SU-DHL-6 (cell line): ENCODE results near the gene EML1.

Source experiments
- H2AFZ ChIP-seq: fragments of 200-600 bp; sonication (generic); 2 replicates; pipeline ENCODE4 v1.6.1; 2014; ENCODE audit warnings: low read depth, mild to moderate bottlenecking, moderate library complexity, mixed read lengths, antibody characterized with exemption, low read length; ENCODE audit not compliant: severe bottlenecking
- H3F3A ChIP-seq: fragments of 200-600 bp; shearing (Covaris generic); 2 replicates; pipeline ENCODE4 v1.6.0; 2016; ENCODE audit warnings: antibody characterized with exemption, mild to moderate bottlenecking; ENCODE audit not compliant: insufficient read depth
- H3K27ac ChIP-seq: fragments of 200-600 bp; sonication (generic); 2 replicates; pipeline ENCODE4 v1.5.1; 2016; ENCODE audit warnings: low read depth, mild to moderate bottlenecking, low read length, moderate library complexity, mixed read lengths
- H3K27me3 ChIP-seq: fragments of 200-600 bp; sonication (generic), shearing (Covaris generic); 2 replicates; pipeline ENCODE4 v1.6.0; 2014; ENCODE audit warnings: mild to moderate bottlenecking, low read length
- H3K36me3 ChIP-seq: fragments of 200-600 bp; sonication (generic); 2 replicates; pipeline ENCODE4 v1.6.1; 2014; ENCODE audit warnings: mild to moderate bottlenecking, low read length, mixed read lengths
- H3K4me2 ChIP-seq: fragments of 300-600, 200-600 bp; shearing (Covaris generic), sonication (generic); 2 replicates; pipeline ENCODE4 v1.6.0; 2014; ENCODE audit warnings: low read length, low read depth, mild to moderate bottlenecking; ENCODE audit not compliant: poor library complexity, severe bottlenecking
- H3K4me3 ChIP-seq: fragments of 200-600 bp; sonication (generic); 2 replicates; pipeline ENCODE4 v1.5.1; 2014; ENCODE audit warnings: antibody characterized with exemption, low read length, mild to moderate bottlenecking, mixed read lengths; ENCODE audit not compliant: insufficient read depth, poor library complexity, severe bottlenecking
- H3K79me2 ChIP-seq: fragments of 200-600 bp; sonication (generic); 2 replicates; pipeline ENCODE4 v1.6.1; 2014; ENCODE audit warnings: mild to moderate bottlenecking, low read length, moderate library complexity; ENCODE audit not compliant: insufficient read depth
- H3K9ac ChIP-seq: fragments of 200-600 bp; sonication (generic); 2 replicates; pipeline ENCODE4 v1.7.0; 2014; ENCODE audit warnings: mild to moderate bottlenecking, low read length
- H3K9me2 ChIP-seq: fragments of 200-600 bp; sonication (generic); replicated peaks from 2 replicates; pipeline ENCODE4 v1.6.1; 2014; ENCODE audit warnings: low read length; ENCODE audit not compliant: insufficient read depth
- H3K9me3 ChIP-seq: fragments of 200-600 bp; sonication (generic); 2 replicates; pipeline ENCODE4 v1.6.1; 2014; ENCODE audit warnings: low read length, mixed read lengths; ENCODE audit not compliant: insufficient read depth
- H4K20me1 ChIP-seq: fragments of 200-600 bp; sonication (generic); 2 replicates; pipeline ENCODE4 v1.6.1; 2014; ENCODE audit warnings: low read depth, mild to moderate bottlenecking, antibody characterized with exemption, low read length, moderate library complexity, mixed read lengths
- EZH2phosphoT487 ChIP-seq: fragments of 200-600 bp; sonication (generic), shearing (Covaris generic); conservative IDR thresholded peaks from 2 replicates; pipeline ENCODE4 v1.6.1; 2018; ENCODE audit warnings: mild to moderate bottlenecking, antibody characterized with exemption, low read length, moderate library complexity, mixed read lengths
- TF ChIP-seq, protein P1 (sequence below): fragments of 200-600 bp; sonication (generic); IDR thresholded peaks from one replicate; pipeline ENCODE4 v1.5.1; 2017; ENCODE audit warnings: antibody characterized with exemption, mild to moderate bottlenecking, low read length, moderate library complexity; ENCODE audit not compliant: insufficient read depth, poor library complexity, severe bottlenecking

The EML1 gene

DNA sequence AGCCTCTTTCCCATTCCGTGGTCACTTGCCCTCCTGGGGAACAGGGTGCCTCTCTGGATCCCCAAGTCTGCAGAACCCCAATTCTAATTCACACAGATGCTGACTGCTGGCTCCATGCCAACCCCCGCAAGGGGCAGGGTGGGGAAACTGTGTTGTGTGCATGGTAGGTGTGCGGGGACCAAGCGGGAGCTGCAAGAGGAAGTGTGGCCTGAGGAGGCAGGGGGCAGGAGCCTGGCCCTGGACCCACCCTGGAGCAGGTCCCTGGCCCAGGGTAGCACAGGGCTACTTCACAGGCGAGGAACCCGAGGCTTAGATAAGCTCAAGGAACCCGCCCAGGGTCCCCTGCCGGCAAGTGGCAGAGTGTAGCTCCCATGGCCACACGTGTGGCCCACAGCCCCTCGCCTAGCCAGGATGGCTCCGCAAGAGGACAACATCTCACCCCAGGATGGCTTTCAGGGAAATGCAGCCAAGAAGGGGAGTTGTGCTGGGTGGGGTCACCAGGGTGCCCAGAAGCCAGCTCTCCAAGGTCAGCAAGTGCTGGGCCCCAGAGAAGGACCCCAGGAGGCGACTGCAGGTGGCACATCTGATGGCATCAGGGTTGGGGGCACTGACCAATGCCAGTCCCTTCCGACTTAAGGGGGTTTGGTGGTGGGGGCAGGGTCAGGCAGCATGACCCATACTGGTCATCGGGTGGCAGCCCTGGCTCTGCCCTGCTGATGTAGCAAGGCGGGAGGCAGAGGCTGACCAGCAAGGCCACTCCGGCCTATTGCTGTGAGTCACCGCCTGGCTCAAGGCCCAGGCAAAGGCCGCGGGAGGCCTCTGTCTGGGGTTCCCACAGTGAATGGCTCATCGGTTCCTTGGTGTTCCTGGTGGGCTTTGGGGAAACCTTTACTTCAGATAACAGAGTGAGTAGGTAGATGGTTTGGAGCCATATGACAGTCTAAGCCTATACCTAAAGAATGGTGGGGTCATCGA, 37.3 kb upstream of the EML1 start:
- Histone ChIP-seq H3K9ac (no peak overlapping the region), H3K4me3 (no peak overlapping the region), H3F3A (no peaks in the 10 kb centered on the region), H3K9me3 (no peaks in the 10 kb centered on the region), H3K36me3 (no peaks in the 10 kb centered on the region), H3K4me2 (no peak overlapping the region), H3K9me2 (no peaks in the 10 kb centered on the region), H3K79me2 (no peaks in the 10 kb centered on the region), H3K27ac (no peak overlapping the region), H2AFZ (no peak overlapping the region), H3K27me3 (no peaks in the 10 kb centered on the region), H4K20me1 (no peaks in the 10 kb centered on the region)
- no peak for TF ChIP-seq EZH2phosphoT487
- TF ChIP-seq, protein P1, sequence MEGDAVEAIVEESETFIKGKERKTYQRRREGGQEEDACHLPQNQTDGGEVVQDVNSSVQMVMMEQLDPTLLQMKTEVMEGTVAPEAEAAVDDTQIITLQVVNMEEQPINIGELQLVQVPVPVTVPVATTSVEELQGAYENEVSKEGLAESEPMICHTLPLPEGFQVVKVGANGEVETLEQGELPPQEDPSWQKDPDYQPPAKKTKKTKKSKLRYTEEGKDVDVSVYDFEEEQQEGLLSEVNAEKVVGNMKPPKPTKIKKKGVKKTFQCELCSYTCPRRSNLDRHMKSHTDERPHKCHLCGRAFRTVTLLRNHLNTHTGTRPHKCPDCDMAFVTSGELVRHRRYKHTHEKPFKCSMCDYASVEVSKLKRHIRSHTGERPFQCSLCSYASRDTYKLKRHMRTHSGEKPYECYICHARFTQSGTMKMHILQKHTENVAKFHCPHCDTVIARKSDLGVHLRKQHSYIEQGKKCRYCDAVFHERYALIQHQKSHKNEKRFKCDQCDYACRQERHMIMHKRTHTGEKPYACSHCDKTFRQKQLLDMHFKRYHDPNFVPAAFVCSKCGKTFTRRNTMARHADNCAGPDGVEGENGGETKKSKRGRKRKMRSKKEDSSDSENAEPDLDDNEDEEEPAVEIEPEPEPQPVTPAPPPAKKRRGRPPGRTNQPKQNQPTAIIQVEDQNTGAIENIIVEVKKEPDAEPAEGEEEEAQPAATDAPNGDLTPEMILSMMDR: no peak

- no peaks in the 10 kb centered on the region for H3K9me3 ChIP-seq
- no peak overlapping the region for H3K9ac ChIP-seq
- H3K36me3 ChIP-seq: no peaks in the 10 kb centered on the region
- H3K4me2 ChIP-seq: no peak overlapping the region
- TF ChIP-seq, protein P1: no peak
- TF ChIP-seq EZH2phosphoT487: no peak
- H3K4me3 ChIP-seq: no peak overlapping the region
- H3K79me2 ChIP-seq: no peaks in the 10 kb centered on the region
- H3F3A ChIP-seq: no peaks in the 10 kb centered on the region
- H2AFZ ChIP-seq: no peak overlapping the region
- H3K27ac ChIP-seq: no peak overlapping the region
- no peaks in the 10 kb centered on the region for H3K27me3 ChIP-seq
- no peaks in the 10 kb centered on the region for H3K9me2 ChIP-seq
- no peaks in the 10 kb centered on the region for H4K20me1 ChIP-seq
Measured at GRCh38 chr14:99756796-99757195, 36.4 kb upstream of the EML1 start.

DNA sequence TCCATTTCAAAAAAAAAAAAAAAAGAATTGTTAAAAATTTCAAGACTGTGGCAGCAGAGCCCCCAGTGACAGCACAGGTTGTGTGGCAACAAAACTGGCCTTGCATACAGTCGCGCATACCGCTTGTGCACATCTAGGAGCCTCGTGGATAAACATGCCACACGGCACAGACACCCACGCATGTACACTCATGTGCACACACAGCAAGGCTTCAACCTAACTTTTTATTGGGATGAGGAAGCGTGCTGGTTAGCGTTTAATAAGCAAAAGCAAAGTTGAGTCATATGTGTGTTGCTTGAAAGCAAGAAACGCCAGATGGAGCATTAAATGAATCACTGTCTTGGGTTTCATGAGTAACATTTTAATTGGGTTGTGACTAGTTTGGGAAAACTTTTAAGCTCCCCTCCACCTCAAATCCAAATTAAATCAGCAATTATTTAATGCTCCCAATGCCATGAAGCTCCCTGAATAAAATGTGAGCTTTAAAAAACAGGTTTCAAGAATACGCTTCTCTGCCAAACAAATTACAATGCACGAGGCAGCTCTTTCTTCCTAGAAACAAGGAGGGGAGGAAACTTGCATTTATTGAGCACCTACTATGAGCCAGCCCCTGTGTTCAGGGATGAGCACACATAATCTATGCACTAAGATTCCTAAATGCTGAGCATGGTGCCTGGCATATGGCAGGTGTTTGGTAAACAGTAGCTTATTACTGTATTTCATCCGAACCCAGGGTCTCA, 35.7 kb upstream of the EML1 start:
- Histone ChIP-seq H4K20me1 (no peaks in the 10 kb centered on the region), H3K27me3 (no peaks in the 10 kb centered on the region), H3K9me3 (no peaks in the 10 kb centered on the region), H3K27ac (no peak overlapping the region), H3K4me2 (no peak overlapping the region), H3K36me3 (no peaks in the 10 kb centered on the region), H3K9me2 (no peaks in the 10 kb centered on the region), H3K9ac (no peak overlapping the region), H3K4me3 (no peak overlapping the region), H2AFZ (no peak overlapping the region), H3K79me2 (no peaks in the 10 kb centered on the region), H3F3A (no peaks in the 10 kb centered on the region)
- TF ChIP-seq, protein P1: no peak
- TF ChIP-seq EZH2phosphoT487: no peak
